Activated naive CD4-positive, alpha-beta T cell treated with Interleukin-2 at 50 U/mL for 16 hours (primary cell): ENCODE data around the gene NPM1.
"Not testable (repeated sequence)": the region's sequence is repeated elsewhere in the genome, so short reads cannot be mapped to it uniquely, and the experiment has no call there.

ENCODE experiments used
- DNase-seq: peaks from one replicate; pipeline ENCODE4 v3.0.0-alpha.2; 2020

NPM1 gene

GRCh38 chr5:171386861-171387344 is 746 bp upstream of the NPM1 start:
- no peak for DNase-seq

- peak; percentile 87 for DNase-seq
Measured at GRCh38 chr5:171387970-171388815, 544 bp downstream of the NPM1 start.

- DNase-seq: peak; percentile 62
Measured at GRCh38 chr5:171388816-171389168, 1.1 kb downstream of the NPM1 start.

- no peak for DNase-seq
Measured at GRCh38 chr5:171390883-171391677, 3.4 kb downstream of the NPM1 start.

GRCh38 chr5:171391996-171392577 is 4.4 kb downstream of the NPM1 start:
- DNase-seq: no peak

GRCh38 chr5:171392585-171393159 is 5.0 kb downstream of the NPM1 start:
- DNase-seq: no peak

GRCh38 chr5:171395042-171395441 is 7.4 kb downstream of the NPM1 start:
- DNase-seq: no peak

GRCh38 chr5:171396583-171396982 is 8.9 kb downstream of the NPM1 start:
- DNase-seq: not testable (repeated sequence)

- DNase-seq: no peak
Measured at GRCh38 chr5:171397190-171397589, 9.5 kb downstream of the NPM1 start.

- DNase-seq: no peak
Measured at GRCh38 chr5:171397599-171397998, 9.9 kb downstream of the NPM1 start.

GRCh38 chr5:171398660-171399059 is 11.0 kb downstream of the NPM1 start:
- not testable (repeated sequence) for DNase-seq

GRCh38 chr5:171400169-171400568 is 12.5 kb downstream of the NPM1 start:
- no peak for DNase-seq

- no peak for DNase-seq
Measured at GRCh38 chr5:171401167-171401947, 13.7 kb downstream of the NPM1 start.

- DNase-seq: not testable (repeated sequence)
Measured at GRCh38 chr5:171402751-171403150, 15.1 kb downstream of the NPM1 start.

GRCh38 chr5:171405615-171406014 is 18.0 kb downstream of the NPM1 start:
- no peak for DNase-seq

GRCh38 chr5:171407234-171407633 is 19.6 kb downstream of the NPM1 start:
- DNase-seq: no peak

- DNase-seq: no peak
Measured at GRCh38 chr5:171409164-171410136, 21.8 kb downstream of the NPM1 start.

- DNase-seq: no peak
Measured at GRCh38 chr5:171410181-171410580, 22.5 kb downstream of the NPM1 start.

- no peak for DNase-seq
Measured at GRCh38 chr5:171412186-171412585, 24.5 kb downstream of the NPM1 start.

- no peak for DNase-seq
Measured at GRCh38 chr5:171413153-171413910, 25.7 kb downstream of the NPM1 start.
